PC-3 (cell line): Measurements from ENCODE around the gene TBC1D13. TPM values are rescaled to one million over a fixed set of nuclear protein-coding genes. Genes with fewer than 3 reads are reported as not detected.

Experiments
- ATAC-seq: fragments of 200-7000 bp; cut with Tn5 transposase; 2 replicates; pipeline ENCODE4 v1.9.1; 2020; ENCODE audit warnings: mild to moderate bottlenecking, moderate library complexity
- BruUV-seq: library from RNA; stranded (reverse); fragments of 400-500 nt; replicated peaks from 2 replicates; lab custom pipeline; 2021; lab: Mats Ljungman, UMichigan
- CTCF ChIA-PET: fragments of 300-600 bp; sonication (Branson Sonifier 250); formaldehyde crosslinking; loops from one replicate; lab custom pipeline; 2022; ENCODE audit warnings: antibody characterized with exemption; lab: Charles Lee
- POLR2A ChIA-PET: fragments of 300-600 bp; sonication (Branson Sonifier 250); formaldehyde crosslinking; loops from one replicate; lab custom pipeline; 2022; ENCODE audit warnings: antibody characterized with exemption; ENCODE audit not compliant: unreplicated experiment; lab: Charles Lee
- DNase-seq: peaks from one replicate; pipeline ENCODE4 v3.0.0-alpha.2; 2015
- H2AFZ ChIP-seq: fragments of 300-600 bp; sonication (generic); 2 replicates; pipeline ENCODE4 v1.6.0; 2016; ENCODE audit warnings: antibody characterized with exemption, low read length
- H3F3A ChIP-seq: fragments of 300-600 bp; sonication (generic); one replicate; pipeline ENCODE4 v1.6.0; 2017; ENCODE audit warnings: antibody characterized with exemption, low read length, control low read depth, mild to moderate bottlenecking; ENCODE audit not compliant: unreplicated experiment
- H3K27ac ChIP-seq: fragments of 300-600 bp; sonication (generic); 2 replicates; pipeline ENCODE4 v1.5.1; 2016; ENCODE audit warnings: mild to moderate bottlenecking, low read length
- H3K27me3 ChIP-seq: fragments of 300-600 bp; sonication (generic); 2 replicates; pipeline ENCODE4 v1.6.1; 2016; ENCODE audit warnings: low read length, mixed read lengths
- H3K36me3 ChIP-seq: fragments of 300-600 bp; sonication (generic); 2 replicates; pipeline ENCODE4 v1.6.1; 2016; ENCODE audit warnings: low read depth, mixed run types, low read length, mixed read lengths
- H3K4me1 ChIP-seq: fragments of 300-600 bp; sonication (generic); 2 replicates; pipeline ENCODE4 v1.5.1; 2016; ENCODE audit warnings: low read length; ENCODE audit not compliant: insufficient read depth
- H3K4me2 ChIP-seq: fragments of 300-600 bp; sonication (generic); 2 replicates; pipeline ENCODE4 v1.6.0; 2016; ENCODE audit warnings: low read length
- H3K4me3 ChIP-seq: fragments of 300-600 bp; sonication (generic); 2 replicates; pipeline ENCODE4 v1.5.1; 2016; ENCODE audit warnings: mild to moderate bottlenecking, low read length, mixed read lengths
- H3K79me2 ChIP-seq: fragments of 300-600 bp; sonication (generic); 2 replicates; pipeline ENCODE4 v1.6.1; 2017; ENCODE audit warnings: low read length, mixed read lengths
- H3K9ac ChIP-seq: fragments of 300-600 bp; sonication (generic); 2 replicates; pipeline ENCODE4 v1.6.0; 2016; ENCODE audit warnings: mild to moderate bottlenecking, low read length
- H3K9me2 ChIP-seq: fragments of 300-600 bp; sonication (generic); replicated peaks from 2 replicates; pipeline ENCODE4 v1.6.1; 2016; ENCODE audit warnings: mixed run types, low read length, mixed read lengths
- H3K9me3 ChIP-seq: fragments of 300-600 bp; sonication (generic); 2 replicates; pipeline ENCODE4 v1.6.1; 2016; ENCODE audit warnings: low read length, mixed read lengths
- H4K20me1 ChIP-seq: fragments of 300-600 bp; sonication (generic); 2 replicates; pipeline ENCODE4 v1.6.1; 2016; ENCODE audit warnings: low read length, mixed read lengths
- CTCF ChIP-seq: fragments of 300-600 bp; sonication (generic); conservative IDR thresholded peaks from 2 replicates; pipeline ENCODE4 v1.5.1; 2017; ENCODE audit warnings: antibody characterized with exemption, low read depth, mild to moderate bottlenecking, low read length
- EZH2 ChIP-seq: fragments of 300-600 bp; sonication (generic); IDR thresholded peaks from one replicate; pipeline ENCODE4 v1.6.1; 2017; ENCODE audit warnings: antibody characterized with exemption, mild to moderate bottlenecking, low read length; ENCODE audit not compliant: unreplicated experiment
- EZH2phosphoT487 ChIP-seq: fragments of 300-600 bp; sonication (generic); IDR thresholded peaks from 2 replicates; pipeline ENCODE4 v1.6.1; 2018; ENCODE audit warnings: mild to moderate bottlenecking, antibody characterized with exemption, low read length, borderline replicate concordance
- intact Hi-C: fragments of 100-400 bp; cut with micrococcal nuclease; formaldehyde crosslinking; loops from 2 replicates; pipeline ENCODE4 v1.9.0; 2023
- total RNA-seq: library from RNA; depleted of rRNA; stranded (reverse); fragments of >200 nt; gene quantifications from 2 replicates; pipeline ENCODE4 v1.2.3, GENCODE V29; 2014

The TBC1D13 gene
- total RNA-seq, 1 experiment from 2014 or later, result 15.0 TPM

- ChIA-PET POLR2A (interaction anchor here (0.6 kb wide), 1 partner anchor 52 kb away, joined by 6 read pairs; no protein-coding TSS in a partner anchor), CTCF (interaction anchor here (0.6 kb wide), 1 partner anchor 90 kb away, joined by 3 read pairs; no protein-coding TSS in a partner anchor)
These were observed 22.7 kb upstream of the TBC1D13 start for GRCh38 chr9:128764361-128764760.

GRCh38 chr9:128765499-128765898 is 21.6 kb upstream of the TBC1D13 start:
- no peaks in the 10 kb centered on the region for H3K9me3 ChIP-seq

More at GRCh38 chr9:128764361-128764760, 22.7 kb upstream of the TBC1D13 start:
- no peaks in the 10 kb centered on the region for H3K9me2 ChIP-seq
- H3K79me2 ChIP-seq, result no peaks in the 10 kb centered on the region
- DNase-seq (no peak), ATAC-seq (no peak)
- no peak overlapping the region for H2AFZ ChIP-seq
- no peaks in the 10 kb centered on the region for H3K36me3 ChIP-seq
- H3K9ac ChIP-seq, result no peak overlapping the region
- BruUV-seq, result no TSS peak
- no peak overlapping the region for H3K27ac ChIP-seq
- no peaks in the 10 kb centered on the region for H3F3A ChIP-seq
- no peaks in the 10 kb centered on the region for H3K27me3 ChIP-seq
- no peak overlapping the region for H3K4me3 ChIP-seq
- H4K20me1 ChIP-seq, result no peaks in the 10 kb centered on the region
- H3K9me3 ChIP-seq, result no peaks in the 10 kb centered on the region
- intact Hi-C loops, result no loop called here
- no peak for TF ChIP-seq EZH2
- TF ChIP-seq EZH2phosphoT487, result no peak
- no peak for TF ChIP-seq CTCF
- no peaks in the 10 kb centered on the region for H3K4me1 ChIP-seq
- H3K4me2 ChIP-seq, result no peak overlapping the region

More at GRCh38 chr9:128765499-128765898, 21.6 kb upstream of the TBC1D13 start:
- H3K4me3 ChIP-seq, result no peak overlapping the region
- no peaks in the 10 kb centered on the region for H4K20me1 ChIP-seq
- no peak overlapping the region for H3K9ac ChIP-seq
- H3K36me3 ChIP-seq, result no peaks in the 10 kb centered on the region
- ATAC-seq (no peak), DNase-seq (no peak)
- H3K79me2 ChIP-seq, result peaks cover 6% of the 10 kb centered on the region
- CTCF ChIA-PET, result no interaction called here
- no peak for TF ChIP-seq EZH2phosphoT487
- no peak for TF ChIP-seq EZH2
- no peak for TF ChIP-seq CTCF
- no peak overlapping the region for H3K4me2 ChIP-seq
- no peak overlapping the region for H3K27ac ChIP-seq
- no TSS peak for BruUV-seq
- no peaks in the 10 kb centered on the region for H3K27me3 ChIP-seq
- H3F3A ChIP-seq, result no peaks in the 10 kb centered on the region
- H2AFZ ChIP-seq, result no peak overlapping the region
- H3K4me1 ChIP-seq, result peaks cover 2% of the 10 kb centered on the region; the same call in 1 of the 2 replicates
- POLR2A ChIA-PET, result no interaction called here
- intact Hi-C loops, result no loop called here
- no peaks in the 10 kb centered on the region for H3K9me2 ChIP-seq
